ENCODE results near the gene ANKRD36. TPM values are rescaled to one million over a fixed set of nuclear protein-coding genes. Genes with fewer than 3 reads are reported as not detected.
"Not testable (repeated sequence)": the region's sequence is repeated elsewhere in the genome, so short reads cannot be mapped to it uniquely, and the experiment has no call there.

The ANKRD36 gene
- total RNA-seq (2014; rRNA removed; shearing (Covaris generic)) (15.0 and 21.8 TPM in 2 replicates), polyA plus RNA-seq (2016; fragmentation: Nextera tagmentation; extraction: Ambion mirVana) (8.2 and 10.7 TPM in 2 replicates)
- long read RNA-seq, result 0 reads

GRCh38 chr2:97113050-97113881 lies at the start of gene ANKRD36:
ANKRD36 (plus strand) TSS chr2:97113153; CDS start chr2:97113740, 587 bp downstream.
- Mint-ChIP-seq H3K27ac (peak within 1 kb of the TSS; percentile 56; the same call in 1 of the 2 replicates), H3K4me3 (peak within 1 kb of the TSS; percentile 96)
- H3K36me3 ChIP-seq (ENCODE audit: insufficient read depth); H3K79me2 ChIP-seq (replicated peaks; ENCODE audit: insufficient read depth); H4K20me1 ChIP-seq (replicated peaks; ENCODE audit: insufficient read depth); H3K9me3 Mint-ChIP-seq; H3K9me2 ChIP-seq (ENCODE audit: insufficient read depth); H3K27me3 Mint-ChIP-seq (ENCODE audit: insufficient read depth, low read depth, poor library complexity); H3K36me3 Mint-ChIP-seq (ENCODE audit: low read depth); H3K4me1 Mint-ChIP-seq; H3K4me1 ChIP-seq (ENCODE audit: insufficient read depth); H3K27me3 ChIP-seq (ENCODE audit: insufficient read depth); H3F3A ChIP-seq (replicated peaks; ENCODE audit: low read depth); H3K27ac ChIP-seq (ENCODE audit: low read depth): not testable (repeated sequence)
- peak within 1 kb of the TSS; percentile 65 for H3K4me3 ChIP-seq
- ATAC-seq (peak; percentile 70), DNase-seq (ENCODE audit: low spot score) (peak; percentile 70)
- H3K4me2 ChIP-seq, result peak within 1 kb of the TSS; percentile 72
- peak within 1 kb of the TSS; percentile 86; the same call in 1 of the 2 replicates for H2AFZ ChIP-seq
- peak in 1 of 2 experiments; percentile 65; a peak in 3 of 4 replicates for TF ChIP-seq CTCF (conservative IDR thresholded peaks at IDR 0.05; ENCODE audit: low read depth in 2 of 2)

GRCh38 chr2:97066030-97066429 lies 46.9 kb upstream of the ANKRD36 start:
- not testable (repeated sequence) for H3K4me3 ChIP-seq; H2AFZ ChIP-seq; H3K9me2 ChIP-seq (ENCODE audit: insufficient read depth); H3K79me2 ChIP-seq (replicated peaks; ENCODE audit: insufficient read depth); H3K36me3 Mint-ChIP-seq (ENCODE audit: low read depth); H3K36me3 ChIP-seq (ENCODE audit: insufficient read depth); H3K4me2 ChIP-seq; H3K9me3 Mint-ChIP-seq; H3F3A ChIP-seq (replicated peaks; ENCODE audit: low read depth); H4K20me1 ChIP-seq (replicated peaks; ENCODE audit: insufficient read depth); H3K27ac ChIP-seq (ENCODE audit: low read depth); H3K4me1 ChIP-seq (ENCODE audit: insufficient read depth); H3K4me1 Mint-ChIP-seq; H3K27me3 ChIP-seq (ENCODE audit: insufficient read depth); DNase-seq (ENCODE audit: low spot score); H3K27ac Mint-ChIP-seq; ATAC-seq; H3K4me3 Mint-ChIP-seq; H3K27me3 Mint-ChIP-seq (ENCODE audit: insufficient read depth, low read depth, poor library complexity)

DNA sequence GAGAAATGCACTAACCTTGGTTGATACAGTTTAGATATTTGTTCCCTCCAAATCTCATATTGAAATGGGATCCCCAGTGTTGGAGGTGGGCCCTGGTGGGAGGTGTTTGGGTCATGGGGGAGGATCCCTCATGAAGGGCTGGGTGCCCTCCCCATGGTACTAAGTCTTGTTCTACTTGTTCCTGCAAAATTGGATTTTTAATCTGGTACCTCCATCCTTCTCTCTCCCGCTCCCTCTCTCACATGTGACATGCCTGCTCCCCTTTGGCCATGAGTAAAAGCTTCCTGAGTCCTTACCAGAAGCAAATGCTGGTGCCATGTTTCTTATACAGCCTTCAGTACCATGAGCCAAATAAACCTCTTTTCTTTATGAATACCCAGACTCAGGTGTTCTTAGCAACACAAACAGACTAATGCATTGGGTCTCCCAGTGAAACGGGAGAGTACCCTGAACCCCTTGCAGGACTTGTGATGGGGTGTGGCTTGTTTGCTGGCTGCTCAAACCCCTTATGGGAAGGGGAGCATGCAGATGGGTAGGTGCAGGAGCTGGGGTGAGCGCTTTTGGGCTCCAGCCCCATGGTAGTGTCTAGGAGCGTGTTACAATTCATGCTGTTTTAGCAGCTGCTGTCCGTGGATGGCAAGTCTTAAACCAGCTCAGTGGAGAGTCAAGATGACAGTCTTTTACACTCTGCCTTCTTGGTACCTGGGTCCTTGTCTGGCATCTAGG lies 45.5 kb upstream of the ANKRD36 start:
- Histone ChIP-seq H3F3A (replicated peaks; ENCODE audit: low read depth) (no peaks in the 10 kb centered on the region), H3K27me3 (ENCODE audit: insufficient read depth) (no peaks in the 10 kb centered on the region), H3K9me2 (ENCODE audit: insufficient read depth) (0 out of 2 replicates have a peak, but pooled peaks cover 5% of the 10 kb centered on the region), H4K20me1 (replicated peaks; ENCODE audit: insufficient read depth) (no peaks in the 10 kb centered on the region), H3K4me3 (no peak overlapping the region), H3K4me1 (ENCODE audit: insufficient read depth) (no peaks in the 10 kb centered on the region), H3K4me2 (no peak overlapping the region), H3K79me2 (replicated peaks; ENCODE audit: insufficient read depth) (no peaks in the 10 kb centered on the region), H3K36me3 (ENCODE audit: insufficient read depth) (no peaks in the 10 kb centered on the region), H3K27ac (ENCODE audit: low read depth) (no peak overlapping the region), H2AFZ (no peak overlapping the region)
- ATAC-seq (no peak), DNase-seq (ENCODE audit: low spot score) (no peak)
- Mint-ChIP-seq H3K4me1 (peaks cover 8% of the 10 kb centered on the region; the same call in 2 of the 3 replicates), H3K36me3 (ENCODE audit: low read depth) (peaks cover 2% of the 10 kb centered on the region; the same call in 1 of the 3 replicates), H3K4me3 (no peak overlapping the region), H3K27me3 (ENCODE audit: insufficient read depth, low read depth, poor library complexity) (peaks cover 2% of the 10 kb centered on the region), H3K9me3 (peaks cover 7% of the 10 kb centered on the region; the same call in 1 of the 3 replicates), H3K27ac (no peak overlapping the region)
- no peak for TF ChIP-seq CREB1 (CRISPR knock-in tag; IDR thresholded peaks at IDR 0.05; ENCODE audit: low read depth)
- TF ChIP-seq ZNF114 (CRISPR knock-in tag; IDR thresholded peaks at IDR 0.05), result no peak
- no peak for TF ChIP-seq JUNB (IDR thresholded peaks at IDR 0.05; ENCODE audit: unreplicated experiment)
- no peak for TF ChIP-seq ETS1 (IDR thresholded peaks at IDR 0.05)
- no peak for TF ChIP-seq ZNF331 (CRISPR knock-in tag; IDR thresholded peaks at IDR 0.05; ENCODE audit: low read depth)
- no peak for TF ChIP-seq NANOG (IDR thresholded peaks at IDR 0.05; ENCODE audit: borderline replicate concordance)
- no peak for TF ChIP-seq EZH2 (IDR thresholded peaks at IDR 0.05; ENCODE audit: low read depth, unreplicated experiment)
